ENCODE results near the gene KIF14. TPM values are rescaled to one million over a fixed set of nuclear protein-coding genes. Genes with fewer than 3 reads are reported as not detected.

Gene KIF14
- total RNA-seq (2014; rRNA removed; shearing (Covaris generic)), result 32.0 and 36.1 TPM in 2 replicates

- peak; percentile 95 for DNase-seq (ENCODE audit: low spot score)
These were observed at the start of gene KIF14 for GRCh38 chr1:200620273-200621131. Gene KIF14 (minus strand): TSS chr1:200620751. CDS start chr1:200618723, 2,028 bp downstream.

- peak; percentile 98 for DNase-seq (ENCODE audit: low spot score)
These were observed 49.0 kb upstream of the KIF14 start, which contains the start of gene DDX59 for GRCh38 chr1:200669314-200670241. Gene DDX59 (minus strand): TSS chr1:200669907. CDS start chr1:200666740, 3,167 bp downstream.

- no peak for DNase-seq (ENCODE audit: low spot score)
These were observed 48.2 kb upstream of the KIF14 start for GRCh38 chr1:200668514-200669313.

GRCh38 chr1:200666309-200666708 lies 45.8 kb upstream of the KIF14 start:
- DNase-seq (ENCODE audit: low spot score), result no peak

GRCh38 chr1:200665861-200666260 lies 45.3 kb upstream of the KIF14 start:
- DNase-seq (ENCODE audit: low spot score), result no peak

- no peak for DNase-seq (ENCODE audit: low spot score)
These were observed 40.2 kb upstream of the KIF14 start for GRCh38 chr1:200660719-200661118.

- DNase-seq (ENCODE audit: low spot score), result peak; percentile 54
These were observed 38.7 kb upstream of the KIF14 start for GRCh38 chr1:200659269-200659668.

GRCh38 chr1:200658037-200658818 lies 37.7 kb upstream of the KIF14 start:
- no peak for DNase-seq (ENCODE audit: low spot score)

GRCh38 chr1:200654660-200655059 lies 34.1 kb upstream of the KIF14 start:
- DNase-seq (ENCODE audit: low spot score), result no peak

GRCh38 chr1:200653022-200653462 lies 32.5 kb upstream of the KIF14 start:
- no peak for DNase-seq (ENCODE audit: low spot score)

- DNase-seq (ENCODE audit: low spot score), result no peak
These were observed 31.8 kb upstream of the KIF14 start for GRCh38 chr1:200652378-200652777.

- DNase-seq (ENCODE audit: low spot score), result no peak
These were observed 26.0 kb upstream of the KIF14 start for GRCh38 chr1:200646515-200646914.

GRCh38 chr1:200644021-200644420 lies 23.5 kb upstream of the KIF14 start:
- no peak for DNase-seq (ENCODE audit: low spot score)

- no peak for DNase-seq (ENCODE audit: low spot score)
These were observed 21.9 kb upstream of the KIF14 start for GRCh38 chr1:200642481-200642880.

- DNase-seq (ENCODE audit: low spot score), result peak; percentile 51
These were observed 20.4 kb upstream of the KIF14 start for GRCh38 chr1:200640963-200641401.

GRCh38 chr1:200640373-200640962 lies 19.9 kb upstream of the KIF14 start:
- DNase-seq (ENCODE audit: low spot score), result no peak

- DNase-seq (ENCODE audit: low spot score), result no peak
These were observed 17.5 kb upstream of the KIF14 start for GRCh38 chr1:200638073-200638472.

- no peak for DNase-seq (ENCODE audit: low spot score)
These were observed 16.1 kb upstream of the KIF14 start for GRCh38 chr1:200636681-200637080.

GRCh38 chr1:200634261-200635122 lies 13.9 kb upstream of the KIF14 start:
- DNase-seq (ENCODE audit: low spot score), result no peak
